GM12878 (cell line): Measurements from ENCODE around the gene PXMP2. TPM values are rescaled to one million over a fixed set of nuclear protein-coding genes. Genes with fewer than 3 reads are reported as not detected.
A peak's percentile ranks its signal among the peaks of the same experiment; 100 is the strongest.

Experiments used
- ATAC-seq: fragments of 200-7000 bp; cut with Tn5 transposase; 3 replicates; pipeline ENCODE4 v1.9.1; 2020; ENCODE audit warnings: mild to moderate bottlenecking, moderate library complexity
- BruUV-seq: library from RNA; stranded (reverse); fragments of 400-500 nt; replicated peaks from 2 replicates; lab custom pipeline; 2021; lab: Mats Ljungman, UMichigan
- CTCF ChIA-PET: fragments of 300-600 bp; sonication (Branson Sonifier 250); formaldehyde crosslinking; extraction: SDS; loops from one replicate; lab custom pipeline; 2021; ENCODE audit warnings: inconsistent platforms; lab: Yijun Ruan, JAX
- POLR2A ChIA-PET: fragments of 350-600 bp; formaldehyde crosslinking; extraction: SDS; loops from one replicate; lab custom pipeline; 2021; ENCODE audit warnings: inconsistent platforms; lab: Charles Lee
- RAD21 ChIA-PET: fragments of 300-600 bp; sonication (Branson Sonifier 250); formaldehyde crosslinking; loops from one replicate; lab custom pipeline; 2023; ENCODE audit warnings: antibody characterized with exemption; ENCODE audit not compliant: unreplicated experiment; lab: Charles Lee
- SMC1A ChIA-PET: fragments of 300-600 bp; sonication (Branson Sonifier 250); formaldehyde crosslinking; loops from one replicate; lab custom pipeline; 2023; ENCODE audit not compliant: unreplicated experiment, uncharacterized antibody; lab: Charles Lee
- DNase-seq: peaks from one replicate; pipeline ENCODE4 v3.0.0-alpha.2; 2011; ENCODE audit warnings: low read depth, low spot score
- FAIRE-seq: peaks from 3 replicates; lab custom pipeline; 2011; peaks lifted over from hg19 to GRCh38; lab: Jason Lieb, UNC
- H2AFZ ChIP-seq: 2 replicates; pipeline ENCODE4 v1.6.0; 2011; ENCODE audit warnings: low read depth, low read length, control low read depth; ENCODE audit not compliant: control insufficient read depth
- H3K27ac ChIP-seq: 2 replicates; pipeline ENCODE4 v1.5.1; 2011; ENCODE audit warnings: control low read depth; ENCODE audit not compliant: control insufficient read depth, insufficient read depth
- H3K27me3 ChIP-seq, 2 experiments: replicated peaks in 1 of 2; 2 replicates each; pipeline versions ENCODE4 v1.6.0 to v1.6.1; 2011; ENCODE audit warnings: low read length in 1 of 2; ENCODE audit not compliant: control insufficient read depth in 2 of 2, insufficient read depth in 2 of 2
- H3K36me3 ChIP-seq, 2 experiments: 2 replicates each; pipeline ENCODE4 v1.5.1; 2011; ENCODE audit warnings: low read length in 1 of 2; ENCODE audit not compliant: control insufficient read depth in 2 of 2, insufficient read depth in 2 of 2
- H3K4me1 ChIP-seq: 2 replicates; pipeline ENCODE4 v1.6.1; 2011; ENCODE audit warnings: mild to moderate bottlenecking, low read length, moderate library complexity, mixed read lengths; ENCODE audit not compliant: control insufficient read depth, insufficient read depth
- H3K4me2 ChIP-seq: 2 replicates; pipeline ENCODE4 v1.6.0; 2011; ENCODE audit warnings: control low read depth; ENCODE audit not compliant: control insufficient read depth, insufficient read depth
- H3K4me3 ChIP-seq: fragments of 200-600 bp; sonication (generic); 2 replicates; pipeline ENCODE4 v1.5.1; 2016
- H3K79me2 ChIP-seq: 2 replicates; pipeline ENCODE4 v1.6.0; 2011; ENCODE audit warnings: low read length; ENCODE audit not compliant: control insufficient read depth, insufficient read depth
- H3K9ac ChIP-seq: 2 replicates; pipeline ENCODE4 v1.8.0; 2011; ENCODE audit warnings: low read length, control low read depth, mixed read lengths; ENCODE audit not compliant: control insufficient read depth, insufficient read depth
- H3K9me3 ChIP-seq: replicated peaks from 3 replicates; pipeline ENCODE4 v1.5.1; 2011; ENCODE audit warnings: mild to moderate bottlenecking, low read length; ENCODE audit not compliant: control insufficient read depth, insufficient read depth
- H4K20me1 ChIP-seq: 2 replicates; pipeline ENCODE4 v1.6.0; 2011; ENCODE audit not compliant: control insufficient read depth, insufficient read depth
- ATF2 ChIP-seq: IDR thresholded peaks from 2 replicates; pipeline ENCODE4 v1.6.1; 2012; ENCODE audit warnings: low read length, inconsistent platforms
- CHD1 ChIP-seq: IDR thresholded peaks from 2 replicates; pipeline ENCODE4 v1.6.1; 2012; ENCODE audit warnings: low read depth, low read length, improper control_type of control experiment
- CREM ChIP-seq: IDR thresholded peaks from 2 replicates; pipeline ENCODE4 v1.6.1; 2014; ENCODE audit warnings: antibody characterized with exemption, low read depth
- EED ChIP-seq: sonication (generic); IDR thresholded peaks from 2 replicates; pipeline ENCODE4 v1.6.1; 2016; ENCODE audit warnings: antibody characterized with exemption, low read depth
- ESRRA ChIP-seq: IDR thresholded peaks from 2 replicates; pipeline ENCODE4 v1.6.1; 2012; ENCODE audit warnings: mild to moderate bottlenecking, low read length, improper control_type of control experiment
- GABPA ChIP-seq: IDR thresholded peaks from 2 replicates; pipeline ENCODE4 v1.6.1; 2014; ENCODE audit warnings: antibody characterized with exemption, low read depth, mild to moderate bottlenecking, inconsistent platforms
- NFIC ChIP-seq: IDR thresholded peaks from 2 replicates; pipeline ENCODE4 v1.6.1; 2012; ENCODE audit warnings: low read depth, mild to moderate bottlenecking, inconsistent platforms, low read length, moderate library complexity
- PAX5 ChIP-seq: IDR thresholded peaks from 2 replicates; pipeline ENCODE4 v1.6.1; 2011; ENCODE audit warnings: low read depth, low read length, borderline replicate concordance
- PML ChIP-seq: IDR thresholded peaks from 2 replicates; pipeline ENCODE4 v1.6.1; 2012; ENCODE audit warnings: low read length, inconsistent platforms
- RAD21 ChIP-seq: IDR thresholded peaks from 2 replicates; pipeline ENCODE4 v1.6.1; 2011; ENCODE audit warnings: mild to moderate bottlenecking, low read depth, low read length, moderate library complexity; ENCODE audit not compliant: insufficient read depth
- SMARCA5 ChIP-seq: fragments of 450-650 bp; IDR thresholded peaks from 2 replicates; pipeline ENCODE4 v1.6.1; 2017; ENCODE audit warnings: mild to moderate bottlenecking
- SP1 ChIP-seq: IDR thresholded peaks from one replicate; pipeline ENCODE4 v1.6.1; 2011; ENCODE audit warnings: low read depth, low read length
- SPI1 ChIP-seq: IDR thresholded peaks from 2 replicates; pipeline ENCODE4 v1.6.1; 2011; ENCODE audit warnings: low read depth, mild to moderate bottlenecking, low read length, moderate library complexity, borderline replicate concordance; ENCODE audit not compliant: insufficient read depth
- SREBF2 ChIP-seq: IDR thresholded peaks from 2 replicates; pipeline ENCODE4 v1.6.1; 2012; ENCODE audit warnings: mild to moderate bottlenecking, low read length
- STAT1 ChIP-seq: fragments of 450-650 bp; conservative IDR thresholded peaks from 2 replicates; pipeline ENCODE4 v1.6.1; 2014; ENCODE audit warnings: antibody characterized with exemption, mild to moderate bottlenecking
- ZZZ3 ChIP-seq: IDR thresholded peaks from 2 replicates; pipeline ENCODE4 v1.6.1; 2011; ENCODE audit warnings: low read depth; ENCODE audit not compliant: control insufficient read depth, insufficient read length
- WGBS: methylation state at CpG from one replicate; pipeline ENCODE4 v1.1.6; 2016; ENCODE audit warnings: low lambda C conversion rate; ENCODE audit not compliant: insufficient replicate concordance, insufficient coverage; ENCODE audit errors: missing lambda C conversion rate; 5-methylcytosine and 5-hydroxymethylcytosine counted together
- in situ Hi-C: fragments of 300-500 bp; cut with MboI; formaldehyde crosslinking; loops from 9 replicates; pipeline ENCODE4 v1.14.3; 2018; ENCODE audit warnings: mixed read lengths
- intact Hi-C: fragments of 100-400 bp; cut with micrococcal nuclease; formaldehyde crosslinking; loops from one replicate; pipeline ENCODE4 v1.14.2; 2022; ENCODE audit not compliant: unreplicated experiment
- polyA plus RNA-seq, 11 experiments: library from polyadenylated mRNA; depleted of rRNA in 4 of 11; unstranded in 6 of 11; stranded (reverse) in 5 of 11; fragments of >200 nt; fragmentation: Nextera tagmentation in 4 of 11; fragmentation: Illumina TruSeq in 1 of 11; extraction: Ambion mirVana in 4 of 11; extraction: Trizol in 1 of 11; gene quantifications; 1 replicate in 1 of 11; 2 replicates in 10 of 11; pipeline versions ENCODE4 v1.2.1 to v1.2.3, GENCODE V29; 2011 to 2016; ENCODE audit warnings: inconsistent platforms in 2 of 11, missing spikeins in 2 of 11, low read depth in 1 of 11
- total RNA-seq, 4 experiments: library from RNA; depleted of rRNA in 3 of 4; stranded (reverse); fragments of >200 nt in 3 of 4; fragmentation: Illumina TruSeq in 1 of 4; extraction: Trizol in 1 of 4; gene quantifications; 2 replicates each; pipeline versions ENCODE4 v1.2.1 to v1.2.3, GENCODE V29; 2013 to 2021

PXMP2 gene
- total and polyA plus RNA-seq, 10 of the 15 experiments (the other 5 are each of a cell fraction or from before 2014, with no cell fraction given) = 4.0 to 97.8 (median 42.0) TPM

GRCh38 chr12:132702640-132703039 is 15.3 kb downstream of the PXMP2 start:
- H3K27me3 ChIP-seq = no peaks in the 10 kb centered on the region
- intact Hi-C loops = no loop called here
- FAIRE-seq (no peak), DNase-seq (no peak)
- SMC1A ChIA-PET = no interaction called here
- in situ Hi-C loops = no loop called here
- CTCF ChIA-PET = no interaction called here
- TF ChIP-seq STAT1 (no peak), RAD21 (peak; percentile 16; the same call in 1 of the 2 replicates)
- TF ChIP-seq, all 136 proteins: peak for 1
- Histone ChIP-seq H3K4me1 (peaks cover 15% of the 10 kb centered on the region), H3K36me3 (peaks cover 6 to 9% of the 10 kb centered on the region in 2 experiments), H4K20me1 (no peaks in the 10 kb centered on the region), H3K4me3 (no peak overlapping the region), H2AFZ (no peak overlapping the region), H3K9me3 (no peaks in the 10 kb centered on the region), H3K27ac (no peak overlapping the region), H3K4me2 (no peak overlapping the region), H3K79me2 (peaks cover 5% of the 10 kb centered on the region), H3K9ac (no peak overlapping the region)
- ATAC-seq = peak; percentile 30; the same call in 2 of the 3 replicates
- ChIA-PET POLR2A (no interaction called here), RAD21 (no interaction called here)
- WGBS = 63% methylated on average over 4 of the region's 4 CpGs
- no TSS peak for BruUV-seq

GRCh38 chr12:132703641-132704040 is 16.3 kb downstream of the PXMP2 start:
- no TSS peak for BruUV-seq
- H3K27me3 ChIP-seq = no peaks in the 10 kb centered on the region
- peaks cover 6 to 9% of the 10 kb centered on the region in 2 experiments for H3K36me3 ChIP-seq
- no peak overlapping the region for H2AFZ ChIP-seq
- ChIA-PET CTCF (no interaction called here), RAD21 (no interaction called here), SMC1A (no interaction called here), POLR2A (no interaction called here)
- H3K79me2 ChIP-seq = peaks cover 5% of the 10 kb centered on the region
- H4K20me1 ChIP-seq = no peaks in the 10 kb centered on the region
- H3K4me3 ChIP-seq = no peak overlapping the region
- no peak overlapping the region for H3K4me2 ChIP-seq
- H3K4me1 ChIP-seq = peaks cover 15% of the 10 kb centered on the region
- intact Hi-C loops = no loop called here
- 96% methylated on average over 9 of the region's 9 CpGs for WGBS
- H3K9ac ChIP-seq = no peak overlapping the region
- ATAC-seq = no peak
- no peak for TF ChIP-seq ZZZ3
- TF ChIP-seq SPI1 = no peak
- TF ChIP-seq SP1 = no peak
- TF ChIP-seq PML = no peak
- TF ChIP-seq PAX5 = no peak
- TF ChIP-seq CHD1 = no peak
- no peak for TF ChIP-seq EED
- no peak for TF ChIP-seq GABPA
- no peak for TF ChIP-seq ATF2
- TF ChIP-seq ESRRA = no peak
- TF ChIP-seq SREBF2 = no peak
- TF ChIP-seq CREM = no peak
- TF ChIP-seq SMARCA5 = no peak
- no peak for TF ChIP-seq NFIC
- TF ChIP-seq, all 136 proteins: peak for 0
- Histone ChIP-seq H3K27ac (no peak overlapping the region), H3K9me3 (no peaks in the 10 kb centered on the region)
- no peak for DNase-seq
- in situ Hi-C loops = no loop called here
- FAIRE-seq = no peak
